OCI-LY1 (cell line): Measurements from ENCODE around the gene ARHGEF16.

Source experiments
- CTCF ChIP-seq: fragments of 200-600 bp; sonication (generic), shearing (Covaris generic); IDR thresholded peaks from 2 replicates; pipeline ENCODE4 v1.5.1; 2017; ENCODE audit warnings: mild to moderate bottlenecking, antibody characterized with exemption, low read length, moderate library complexity, mixed read lengths
- EZH2 ChIP-seq: fragments of 200-600 bp; sonication (generic), shearing (Covaris generic); IDR thresholded peaks from 2 replicates; pipeline ENCODE4 v1.8.0; 2017; ENCODE audit warnings: borderline replicate concordance, mixed run types, mild to moderate bottlenecking, antibody characterized with exemption, low read length, moderate library complexity, mixed read lengths

- TF ChIP-seq CTCF = no peak
- no peak for TF ChIP-seq EZH2
These were observed 49.8 kb downstream of the ARHGEF16 start for GRCh38 chr1:3504151-3504821.
